HG03159 (cell line): ENCODE results near the gene SKAP1.
A peak's percentile ranks its signal among the peaks of the same experiment; 100 is the strongest.

Source experiments
- ATAC-seq: cut with Tn5 transposase; IDR thresholded peaks from one replicate; pipeline ENCODE4 v1.9.1; 2021; ENCODE audit warnings: mild to moderate bottlenecking, moderate library complexity; ENCODE audit not compliant: unreplicated experiment

The SKAP1 gene

GRCh38 chr17:48429638-48430586 is at the start of gene SKAP1:
TSS of gene SKAP1 (minus strand) at chr17:48430214.
- no peak for ATAC-seq

GRCh38 chr17:48479014-48479402 is 49.0 kb upstream of the SKAP1 start:
- ATAC-seq, result no peak

GRCh38 chr17:48478224-48479013 is 48.4 kb upstream of the SKAP1 start:
- ATAC-seq, result peak; percentile 93

DNA sequence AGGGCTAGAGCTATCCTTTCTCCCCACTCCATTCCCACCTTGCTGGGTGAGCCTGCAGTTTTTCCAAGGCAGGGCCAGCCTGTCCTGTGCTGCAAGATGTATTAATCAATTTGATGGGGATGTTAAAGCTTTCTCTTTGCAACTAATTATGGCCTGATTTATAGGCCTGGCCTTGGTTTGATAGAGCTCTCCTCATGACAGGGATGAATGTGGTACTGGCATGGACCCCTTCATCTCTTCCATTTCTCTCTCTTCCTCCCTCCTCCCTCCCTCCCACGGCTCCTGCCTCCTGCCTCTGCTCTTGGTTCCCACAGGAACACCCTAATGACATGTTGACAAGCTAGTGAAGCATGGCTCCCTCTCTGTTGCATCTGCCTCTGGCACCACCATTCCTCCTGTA is 47.2 kb upstream of the SKAP1 start:
- ATAC-seq, result no peak

DNA sequence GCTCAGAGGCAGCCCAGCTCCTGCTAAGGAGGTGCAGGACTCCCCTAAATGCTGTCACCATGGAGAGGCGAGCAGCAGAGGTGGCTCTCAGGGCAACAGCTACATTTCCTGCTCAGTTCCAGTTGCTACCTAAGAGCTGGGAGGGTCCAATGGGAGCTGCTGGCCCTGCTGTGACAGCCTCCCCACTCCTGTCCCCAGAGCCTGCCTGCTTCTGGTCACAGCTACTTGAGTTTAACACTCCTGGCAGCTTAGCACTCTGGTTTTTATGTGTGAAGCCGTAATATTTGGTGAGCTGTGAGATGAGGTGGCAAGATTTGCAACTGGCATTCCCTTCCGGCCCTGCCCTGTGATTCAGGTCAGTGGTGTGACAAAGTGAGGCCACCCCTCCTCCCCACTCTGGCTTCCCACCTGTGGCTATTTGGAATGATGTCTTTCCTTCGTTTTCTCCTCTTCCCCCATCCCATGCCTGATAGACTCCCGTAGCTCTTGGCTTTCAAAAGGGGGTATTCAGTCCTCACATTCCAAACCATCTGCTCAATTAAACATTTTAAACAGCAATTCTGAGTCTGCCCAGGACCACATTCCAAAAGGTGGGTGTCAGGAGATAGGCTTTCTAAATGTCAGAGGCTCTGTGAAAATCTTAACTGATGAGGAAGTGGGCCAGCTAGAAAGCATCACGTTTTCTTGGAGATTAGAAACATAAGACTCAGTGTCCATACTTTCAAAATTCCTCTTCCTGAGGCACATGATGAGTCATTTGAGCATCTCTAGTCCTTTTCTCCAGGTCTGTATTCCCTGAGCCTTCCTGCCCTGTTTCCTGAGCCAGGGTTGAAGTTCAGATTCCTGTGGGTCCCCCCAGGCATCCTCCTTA is 42.6 kb upstream of the SKAP1 start:
- no peak for ATAC-seq

- ATAC-seq, result no peak
Observed at GRCh38 chr17:48471817-48472410, 41.9 kb upstream of the SKAP1 start.

DNA sequence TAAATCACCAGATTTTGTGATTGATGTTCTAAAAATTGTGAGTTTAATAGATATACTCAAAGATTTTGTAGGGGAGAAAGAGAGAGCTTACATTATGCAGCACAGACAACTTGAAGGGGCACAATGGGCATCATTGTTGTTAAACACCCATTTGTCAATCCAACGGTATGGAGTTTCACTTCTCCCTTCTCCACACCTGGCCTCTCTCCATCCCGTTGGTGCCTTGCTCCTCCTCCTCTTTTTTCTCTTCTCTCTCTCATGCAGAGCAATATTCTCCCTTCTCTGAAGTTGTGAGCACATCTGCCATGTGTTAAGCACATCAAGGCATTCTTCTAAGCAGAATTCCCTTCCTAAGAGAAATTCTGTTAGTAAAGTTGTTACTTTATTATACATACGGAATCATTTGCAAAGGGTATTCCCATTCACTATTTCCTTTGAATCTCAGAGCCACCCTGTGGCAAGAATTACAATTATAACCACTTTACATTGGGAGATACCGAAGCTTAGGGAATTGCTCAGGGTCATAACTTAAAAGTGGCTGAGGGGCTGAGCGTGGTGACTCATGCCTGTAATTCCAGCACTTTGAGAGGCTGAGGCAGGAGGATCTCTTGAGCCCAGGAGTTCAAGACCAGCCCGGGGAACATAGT is 40.5 kb upstream of the SKAP1 start:
- ATAC-seq, result no peak

DNA sequence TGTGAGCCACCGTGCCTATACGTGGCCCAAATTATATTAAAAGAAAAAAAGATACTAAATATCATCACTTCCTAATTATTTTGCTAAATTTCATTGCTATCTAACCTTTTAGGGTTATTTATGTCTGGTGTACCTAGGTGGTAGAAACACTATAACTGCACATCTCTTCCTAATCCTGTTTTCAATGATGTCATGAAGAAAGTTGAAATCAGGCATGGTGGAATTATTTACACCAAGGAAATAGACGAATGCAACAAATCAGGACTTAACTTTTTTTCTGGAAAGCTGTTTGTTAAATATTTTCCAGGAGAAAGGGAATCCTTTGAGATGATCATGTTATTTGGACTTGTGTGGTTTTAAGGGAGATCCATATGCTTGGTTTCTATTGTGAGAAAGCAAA is 39.2 kb upstream of the SKAP1 start:
- ATAC-seq, result no peak

DNA sequence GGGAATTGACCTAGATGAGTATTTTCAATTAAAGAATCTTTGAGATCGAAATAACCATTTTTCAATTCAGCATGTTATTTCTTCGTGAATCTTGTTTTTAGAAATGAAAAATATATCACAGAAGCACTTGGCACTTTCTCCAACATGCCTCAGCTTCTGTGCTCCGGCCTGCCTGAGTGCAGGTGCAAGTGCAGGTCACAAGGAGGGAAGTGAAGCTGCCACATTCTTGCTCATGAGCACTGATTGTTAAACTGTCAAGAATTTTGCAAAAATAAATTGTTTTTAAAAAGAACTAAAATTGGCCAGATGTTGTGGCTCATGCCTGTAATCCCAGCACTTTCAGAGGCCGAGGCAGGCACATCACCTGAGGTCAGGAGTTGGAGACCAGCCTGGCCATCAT is 38.3 kb upstream of the SKAP1 start:
- no peak for ATAC-seq

- ATAC-seq, result no peak
Observed at GRCh38 chr17:48465884-48466283, 35.9 kb upstream of the SKAP1 start.

DNA sequence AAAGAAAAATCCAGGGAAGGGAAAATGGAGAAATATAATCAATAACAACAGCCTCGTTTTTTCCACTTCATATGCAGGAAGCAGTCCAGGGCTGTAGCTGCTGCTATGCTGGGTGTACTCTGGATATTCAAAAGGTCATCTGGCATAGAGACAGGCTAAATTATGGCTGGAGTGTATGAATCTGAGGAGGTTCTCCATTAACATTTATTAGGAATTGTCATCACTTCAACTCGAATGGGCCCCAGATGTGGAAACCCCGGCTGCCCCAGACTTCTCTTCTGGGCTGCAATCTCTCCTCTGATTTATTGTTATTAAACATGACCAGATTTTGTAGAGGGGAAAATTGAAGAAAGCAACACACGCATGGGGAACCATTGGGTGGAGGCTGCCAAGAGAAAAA is 33.5 kb upstream of the SKAP1 start:
- ATAC-seq, result no peak

DNA sequence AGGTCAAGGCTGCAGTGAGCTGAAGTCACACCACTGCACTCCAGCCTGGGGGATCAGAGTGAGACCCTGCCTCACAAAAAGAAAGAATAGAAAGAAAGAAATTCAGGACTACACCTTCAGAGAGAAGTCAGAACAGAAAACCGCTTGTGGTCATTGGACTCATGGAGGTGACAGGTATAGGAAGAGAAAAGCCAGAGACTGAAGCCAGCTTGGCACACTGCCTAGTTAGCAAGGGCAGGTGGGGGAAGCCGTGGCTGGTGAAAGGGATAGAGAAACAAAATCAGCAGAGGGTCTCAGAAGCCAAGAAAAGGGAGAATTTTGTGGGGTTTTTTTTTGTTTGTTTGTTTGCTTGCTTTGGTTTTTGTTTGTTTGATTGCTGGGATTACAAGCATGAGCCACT is 32.9 kb upstream of the SKAP1 start:
- ATAC-seq, result no peak

DNA sequence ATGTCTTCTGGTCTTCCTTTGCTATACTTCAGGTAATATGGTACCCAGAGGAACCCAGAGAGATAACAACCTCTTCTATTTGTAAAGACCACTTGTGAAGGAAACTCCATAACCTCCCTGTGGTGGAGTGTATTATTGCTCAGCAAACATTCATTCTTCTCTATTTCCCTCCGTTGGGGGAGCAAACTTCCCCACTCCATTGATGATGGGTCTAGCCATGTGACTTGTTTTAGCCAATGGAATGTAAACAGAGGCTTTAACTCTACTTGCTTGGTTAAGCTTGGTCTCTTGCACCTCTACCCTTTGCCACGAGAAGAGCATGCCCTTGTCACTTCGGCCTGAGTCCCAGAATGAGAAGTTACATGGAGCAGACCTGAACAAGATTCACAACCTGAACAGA is 30.0 kb upstream of the SKAP1 start:
- no peak for ATAC-seq

GRCh38 chr17:48459070-48459844 is 29.2 kb upstream of the SKAP1 start:
- no peak for ATAC-seq

DNA sequence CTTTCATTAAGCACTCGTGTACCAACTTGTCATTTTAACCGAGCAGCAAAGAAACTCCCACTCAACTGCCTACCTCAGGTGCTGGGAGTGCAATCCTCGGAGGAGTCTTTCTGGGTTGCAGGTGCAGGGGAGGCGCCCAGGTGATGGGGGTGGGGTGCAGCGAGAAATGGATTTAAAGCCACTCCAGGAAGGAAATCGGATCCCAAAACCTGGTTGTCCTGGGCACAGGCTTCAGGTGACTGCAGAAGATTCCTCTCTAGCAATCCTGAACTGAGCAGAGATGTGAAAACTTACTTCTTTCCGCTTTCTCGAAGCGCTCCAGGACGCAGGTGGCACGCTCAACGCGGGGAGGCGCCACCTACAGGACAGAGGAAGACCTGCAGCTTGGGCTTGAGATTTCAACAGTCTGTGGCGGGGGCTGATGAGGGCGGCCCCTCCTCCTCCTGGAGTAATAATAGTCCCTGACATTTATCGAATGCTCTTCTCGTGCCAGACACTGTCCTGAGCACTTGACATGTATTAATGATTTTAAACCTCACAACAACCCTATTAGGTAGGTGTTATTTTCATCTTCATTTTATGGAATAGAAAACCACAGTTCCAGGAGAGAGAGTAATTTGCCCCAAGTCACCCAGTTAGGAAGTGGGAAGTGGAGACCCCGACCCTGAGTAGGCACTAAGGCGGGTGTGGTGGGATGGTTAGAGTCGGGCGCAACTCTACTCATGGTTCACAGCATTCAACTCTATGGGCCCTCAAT is 27.2 kb upstream of the SKAP1 start:
- no peak for ATAC-seq

DNA sequence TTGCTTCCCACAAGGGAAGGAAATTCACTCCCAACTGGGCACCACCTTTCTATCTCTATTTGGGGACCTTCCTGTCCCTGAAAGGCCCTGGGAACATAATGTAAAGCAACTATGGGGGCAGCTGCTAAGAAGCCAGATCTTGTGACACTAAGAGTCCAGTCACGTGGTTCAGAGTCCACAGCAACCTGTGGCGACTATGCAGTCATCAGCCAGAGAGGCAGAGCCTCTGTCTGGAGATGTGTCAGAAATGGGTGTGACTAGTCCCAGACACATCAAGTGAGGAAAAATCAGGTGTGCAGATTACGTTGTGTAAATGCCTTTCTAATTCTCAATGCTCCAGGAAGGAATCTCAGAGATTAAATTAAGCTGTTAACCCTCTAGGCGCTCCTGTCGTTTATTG is 26.6 kb upstream of the SKAP1 start:
- no peak for ATAC-seq

DNA sequence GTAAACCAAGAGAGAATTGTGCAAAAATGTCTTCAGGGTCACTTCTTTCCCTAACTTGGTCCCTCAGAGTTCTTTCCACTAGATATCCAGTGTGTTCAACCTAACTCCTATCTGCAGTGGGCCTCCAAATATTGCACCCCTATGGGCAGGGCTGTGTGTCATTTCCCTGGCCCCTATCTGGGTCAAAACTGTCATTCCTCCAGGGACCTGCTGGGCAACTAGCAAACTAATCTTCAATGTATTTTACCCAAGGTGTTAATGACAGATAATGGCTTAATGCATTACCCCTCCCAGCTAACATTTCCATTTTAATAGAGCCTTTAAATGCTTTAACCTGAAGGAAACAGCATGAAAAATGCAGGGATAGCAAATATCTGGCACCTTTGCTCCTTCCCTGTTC is 25.8 kb upstream of the SKAP1 start:
- no peak for ATAC-seq

- ATAC-seq, result no peak
Observed at GRCh38 chr17:48453447-48453846, 23.4 kb upstream of the SKAP1 start.

GRCh38 chr17:48451489-48451888 is 21.5 kb upstream of the SKAP1 start:
- ATAC-seq, result no peak
